ENCODE data around the gene MAP6D1.

The MAP6D1 gene

GRCh38 chr3:183810643-183811594 is 14.5 kb downstream of the MAP6D1 start:
- Histone ChIP-seq H3K27me3 (ENCODE audit: control insufficient read depth in 1 of 2, insufficient read depth in 2 of 2, low read length in 2 of 2) (no peaks in the 10 kb centered on the region), H3K9me3 (ENCODE audit: low read length) (no peaks in the 10 kb centered on the region), H3K4me1 (ENCODE audit: insufficient read depth, low read length) (no peaks in the 10 kb centered on the region), H3K27ac (ENCODE audit: low read depth, low read length) (no peak overlapping the region), H3K36me3 (ENCODE audit: insufficient read depth, low read length) (peaks cover 65% of the 10 kb centered on the region), H3K9ac (ENCODE audit: low read length) (no peak overlapping the region), H3K4me3 (ENCODE audit: low read depth in 1 of 2, low read length in 2 of 2) (no peak overlapping the region)

- Histone ChIP-seq H3K4me3 (ENCODE audit: low read depth in 1 of 2, low read length in 2 of 2) (no peak overlapping the region), H3K27ac (ENCODE audit: low read depth, low read length) (no peak overlapping the region), H3K36me3 (ENCODE audit: insufficient read depth, low read length) (peaks cover 70% of the 10 kb centered on the region), H3K9ac (ENCODE audit: low read length) (no peak overlapping the region), H3K4me1 (ENCODE audit: insufficient read depth, low read length) (no peaks in the 10 kb centered on the region), H3K27me3 (ENCODE audit: control insufficient read depth in 1 of 2, insufficient read depth in 2 of 2, low read length in 2 of 2) (no peaks in the 10 kb centered on the region), H3K9me3 (ENCODE audit: low read length) (no peaks in the 10 kb centered on the region)
These were observed 16.1 kb downstream of the MAP6D1 start for GRCh38 chr3:183809270-183809669.

- no peaks in the 10 kb centered on the region for H3K9me3 ChIP-seq (ENCODE audit: low read length)
- H3K4me1 ChIP-seq (ENCODE audit: insufficient read depth, low read length): no peaks in the 10 kb centered on the region
- H3K4me3 ChIP-seq (ENCODE audit: low read depth in 1 of 2, low read length in 2 of 2): no peak overlapping the region
- H3K27ac ChIP-seq (ENCODE audit: low read depth, low read length): no peak overlapping the region
- H3K36me3 ChIP-seq (ENCODE audit: insufficient read depth, low read length): peaks cover 79% of the 10 kb centered on the region
- H3K9ac ChIP-seq (ENCODE audit: low read length): no peak overlapping the region
- no peaks in the 10 kb centered on the region for H3K27me3 ChIP-seq (ENCODE audit: control insufficient read depth in 1 of 2, insufficient read depth in 2 of 2, low read length in 2 of 2)
These were observed 17.0 kb downstream of the MAP6D1 start for GRCh38 chr3:183808355-183808754.

- no peak overlapping the region for H3K27ac ChIP-seq (ENCODE audit: low read depth, low read length)
- peaks cover 84% of the 10 kb centered on the region for H3K36me3 ChIP-seq (ENCODE audit: insufficient read depth, low read length)
- H3K27me3 ChIP-seq (ENCODE audit: control insufficient read depth in 1 of 2, insufficient read depth in 2 of 2, low read length in 2 of 2): no peaks in the 10 kb centered on the region
- no peak overlapping the region for H3K9ac ChIP-seq (ENCODE audit: low read length)
- no peaks in the 10 kb centered on the region for H3K9me3 ChIP-seq (ENCODE audit: low read length)
- no peaks in the 10 kb centered on the region for H3K4me1 ChIP-seq (ENCODE audit: insufficient read depth, low read length)
- no peak overlapping the region for H3K4me3 ChIP-seq (ENCODE audit: low read depth in 1 of 2, low read length in 2 of 2)
These were observed 17.5 kb downstream of the MAP6D1 start for GRCh38 chr3:183807881-183808280.

- H3K9ac ChIP-seq (ENCODE audit: low read length): no peak overlapping the region
These were observed 18.1 kb downstream of the MAP6D1 start for GRCh38 chr3:183807209-183807728.

GRCh38 chr3:183802989-183803388 is 22.4 kb downstream of the MAP6D1 start:
- Histone ChIP-seq H3K27me3 (ENCODE audit: control insufficient read depth in 1 of 2, insufficient read depth in 2 of 2, low read length in 2 of 2) (no peaks in the 10 kb centered on the region), H3K4me3 (ENCODE audit: low read depth in 1 of 2, low read length in 2 of 2) (no peak overlapping the region), H3K36me3 (ENCODE audit: insufficient read depth, low read length) (peaks cover 83% of the 10 kb centered on the region), H3K9me3 (ENCODE audit: low read length) (no peaks in the 10 kb centered on the region), H3K4me1 (ENCODE audit: insufficient read depth, low read length) (no peaks in the 10 kb centered on the region), H3K9ac (ENCODE audit: low read length) (no peak overlapping the region), H3K27ac (ENCODE audit: low read depth, low read length) (no peak overlapping the region)

More at GRCh38 chr3:183807209-183807728, 18.1 kb downstream of the MAP6D1 start:
- Histone ChIP-seq H3K27ac (ENCODE audit: low read depth, low read length) (no peak overlapping the region), H3K4me3 (ENCODE audit: low read depth in 1 of 2, low read length in 2 of 2) (no peak overlapping the region), H3K27me3 (ENCODE audit: control insufficient read depth in 1 of 2, insufficient read depth in 2 of 2, low read length in 2 of 2) (no peaks in the 10 kb centered on the region), H3K4me1 (ENCODE audit: insufficient read depth, low read length) (no peaks in the 10 kb centered on the region), H3K36me3 (ENCODE audit: insufficient read depth, low read length) (peaks cover 87% of the 10 kb centered on the region), H3K9me3 (ENCODE audit: low read length) (no peaks in the 10 kb centered on the region)

GRCh38 chr3:183801601-183802000 is 23.8 kb downstream of the MAP6D1 start:
- no peaks in the 10 kb centered on the region for H3K9me3 ChIP-seq (ENCODE audit: low read length)
- H3K4me3 ChIP-seq (ENCODE audit: low read depth in 1 of 2, low read length in 2 of 2): no peak overlapping the region
- H3K9ac ChIP-seq (ENCODE audit: low read length): no peak overlapping the region
- H3K4me1 ChIP-seq (ENCODE audit: insufficient read depth, low read length): no peaks in the 10 kb centered on the region
- H3K27ac ChIP-seq (ENCODE audit: low read depth, low read length): no peak overlapping the region
- peaks cover 74% of the 10 kb centered on the region for H3K36me3 ChIP-seq (ENCODE audit: insufficient read depth, low read length)
- H3K27me3 ChIP-seq (ENCODE audit: control insufficient read depth in 1 of 2, insufficient read depth in 2 of 2, low read length in 2 of 2): no peaks in the 10 kb centered on the region

GRCh38 chr3:183800243-183800863 is 25.0 kb downstream of the MAP6D1 start:
- Histone ChIP-seq H3K36me3 (ENCODE audit: insufficient read depth, low read length) (peaks cover 62% of the 10 kb centered on the region), H3K9me3 (ENCODE audit: low read length) (no peaks in the 10 kb centered on the region), H3K27me3 (ENCODE audit: control insufficient read depth in 1 of 2, insufficient read depth in 2 of 2, low read length in 2 of 2) (no peaks in the 10 kb centered on the region), H3K9ac (ENCODE audit: low read length) (no peak overlapping the region), H3K4me3 (ENCODE audit: low read depth in 1 of 2, low read length in 2 of 2) (no peak overlapping the region), H3K27ac (ENCODE audit: low read depth, low read length) (no peak overlapping the region), H3K4me1 (ENCODE audit: insufficient read depth, low read length) (no peaks in the 10 kb centered on the region)

- H3K9me3 ChIP-seq (ENCODE audit: low read length): no peaks in the 10 kb centered on the region
- no peak overlapping the region for H3K4me3 ChIP-seq (ENCODE audit: low read depth in 1 of 2, low read length in 2 of 2)
- no peaks in the 10 kb centered on the region for H3K4me1 ChIP-seq (ENCODE audit: insufficient read depth, low read length)
- no peak overlapping the region for H3K27ac ChIP-seq (ENCODE audit: low read depth, low read length)
- H3K9ac ChIP-seq (ENCODE audit: low read length): no peak overlapping the region
- H3K27me3 ChIP-seq (ENCODE audit: control insufficient read depth in 1 of 2, insufficient read depth in 2 of 2, low read length in 2 of 2): no peaks in the 10 kb centered on the region
- peaks cover 59% of the 10 kb centered on the region for H3K36me3 ChIP-seq (ENCODE audit: insufficient read depth, low read length)
These were observed 25.9 kb downstream of the MAP6D1 start for GRCh38 chr3:183799461-183799860.

- no peaks in the 10 kb centered on the region for H3K9me3 ChIP-seq (ENCODE audit: low read length)
- no peak overlapping the region for H3K9ac ChIP-seq (ENCODE audit: low read length)
- no peak overlapping the region for H3K27ac ChIP-seq (ENCODE audit: low read depth, low read length)
- H3K27me3 ChIP-seq (ENCODE audit: control insufficient read depth in 1 of 2, insufficient read depth in 2 of 2, low read length in 2 of 2): no peaks in the 10 kb centered on the region
- H3K36me3 ChIP-seq (ENCODE audit: insufficient read depth, low read length): peaks cover 45% of the 10 kb centered on the region
- H3K4me3 ChIP-seq (ENCODE audit: low read depth in 1 of 2, low read length in 2 of 2): no peak overlapping the region
- no peaks in the 10 kb centered on the region for H3K4me1 ChIP-seq (ENCODE audit: insufficient read depth, low read length)
These were observed 27.4 kb downstream of the MAP6D1 start for GRCh38 chr3:183797996-183798395.

GRCh38 chr3:183796372-183796771 is 29.0 kb downstream of the MAP6D1 start:
- Histone ChIP-seq H3K4me1 (ENCODE audit: insufficient read depth, low read length) (no peaks in the 10 kb centered on the region), H3K36me3 (ENCODE audit: insufficient read depth, low read length) (peaks cover 32% of the 10 kb centered on the region), H3K27ac (ENCODE audit: low read depth, low read length) (no peak overlapping the region), H3K4me3 (ENCODE audit: low read depth in 1 of 2, low read length in 2 of 2) (no peak overlapping the region), H3K9me3 (ENCODE audit: low read length) (no peaks in the 10 kb centered on the region), H3K9ac (ENCODE audit: low read length) (no peak overlapping the region), H3K27me3 (ENCODE audit: control insufficient read depth in 1 of 2, insufficient read depth in 2 of 2, low read length in 2 of 2) (no peaks in the 10 kb centered on the region)
